Panc1 (cell line): Measurements from ENCODE around the gene PEAK3. TPM values are rescaled to one million over a fixed set of nuclear protein-coding genes. Genes with fewer than 3 reads are reported as not detected.

Source experiments
- ATAC-seq: fragments of 200-7000 bp; cut with Tn5 transposase; 2 replicates; pipeline ENCODE4 v1.9.1; 2020; ENCODE audit warnings: mild to moderate bottlenecking, moderate library complexity
- BruUV-seq: library from RNA; stranded (reverse); fragments of 400-500 nt; replicated peaks from 2 replicates; lab custom pipeline; 2021; lab: Mats Ljungman, UMichigan
- CTCF ChIA-PET: fragments of 300-600 bp; sonication (Branson Sonifier 250); formaldehyde crosslinking; loops from one replicate; lab custom pipeline; 2022; ENCODE audit warnings: antibody characterized with exemption; lab: Charles Lee
- POLR2A ChIA-PET: fragments of 300-600 bp; sonication (Branson Sonifier 250); formaldehyde crosslinking; loops from one replicate; lab custom pipeline; 2022; ENCODE audit warnings: antibody characterized with exemption; lab: Charles Lee
- DNase-seq: peaks from one replicate; pipeline ENCODE4 v3.0.0-alpha.2; 2010; ENCODE audit warnings: low read depth, low spot score
- H3K27ac ChIP-seq: 2 replicates; pipeline ENCODE4 v1.5.1; 2011; ENCODE audit warnings: mild to moderate bottlenecking, low read length, inconsistent platforms
- H3K27me3 ChIP-seq: fragments of 200-500 bp; sonication (Bioruptor generic); 2 replicates; pipeline ENCODE4 v1.6.0; 2014; ENCODE audit warnings: low read length, inconsistent platforms; ENCODE audit not compliant: control insufficient read depth, insufficient read depth
- H3K36me3 ChIP-seq: fragments of 200-500 bp; sonication (Bioruptor generic); 2 replicates; pipeline ENCODE4 v1.5.1; 2014; ENCODE audit warnings: inconsistent platforms, mild to moderate bottlenecking, low read length, moderate library complexity; ENCODE audit not compliant: control insufficient read depth, insufficient read depth
- H3K4me1 ChIP-seq: 2 replicates; pipeline ENCODE4 v1.5.1; 2011; ENCODE audit warnings: inconsistent platforms, mild to moderate bottlenecking, low read length, moderate library complexity; ENCODE audit not compliant: control insufficient read depth, insufficient read depth
- H3K4me3 ChIP-seq, 2 experiments: 2 replicates each; pipeline ENCODE4 v1.5.1; 2011 to 2012; ENCODE audit warnings: low read depth in 2 of 2, low read length in 2 of 2, mild to moderate bottlenecking in 2 of 2, inconsistent platforms in 1 of 2, moderate library complexity in 1 of 2
- H3K9me3 ChIP-seq: fragments of 200-500 bp; sonication (Bioruptor generic); 2 replicates; pipeline ENCODE4 v1.5.1; 2014; ENCODE audit warnings: low read depth, mild to moderate bottlenecking, inconsistent platforms, low read length, moderate library complexity; ENCODE audit not compliant: control insufficient read depth, insufficient read depth
- CTCF ChIP-seq: fragments of 450-650 bp; IDR thresholded peaks from 2 replicates; pipeline ENCODE4 v1.5.1; 2017; ENCODE audit warnings: mild to moderate bottlenecking
- POLR2AphosphoS5 ChIP-seq: IDR thresholded peaks from 2 replicates; pipeline ENCODE4 v1.6.1; 2012; ENCODE audit warnings: mild to moderate bottlenecking, low read depth, low read length, moderate library complexity
- REST ChIP-seq, 2 experiments: IDR thresholded peaks; 2 replicates each; pipeline ENCODE4 v1.6.1; 2011 to 2012; ENCODE audit warnings: low read depth in 2 of 2, control low read depth in 1 of 2, low read length in 1 of 2, mild to moderate bottlenecking in 1 of 2, moderate library complexity in 1 of 2; ENCODE audit not compliant: insufficient read depth in 1 of 2
- SIN3A ChIP-seq: IDR thresholded peaks from 2 replicates; pipeline ENCODE4 v1.6.1; 2012; ENCODE audit warnings: low read depth, mild to moderate bottlenecking, low read length, moderate library complexity, borderline replicate concordance; ENCODE audit not compliant: insufficient read depth
- TCF7L2 ChIP-seq: IDR thresholded peaks from 2 replicates; pipeline ENCODE4 v1.6.1; 2011; ENCODE audit warnings: mild to moderate bottlenecking, low read depth, low read length, inconsistent platforms
- in situ Hi-C: cut with HindIII; loops from 2 replicates; pipeline ENCODE4 v1.10.0; 2016; ENCODE audit warnings: low sequenced_read_pairs, low pct_unique_long_range_greater_than_20kb
- intact Hi-C: fragments of 100-400 bp; cut with micrococcal nuclease; formaldehyde crosslinking; loops from one replicate; pipeline ENCODE4 v1.10.0; 2022; ENCODE audit not compliant: unreplicated experiment
- total RNA-seq: library from RNA; stranded (reverse); gene quantifications from one replicate; pipeline ENCODE4 v1.2.1, GENCODE V29; 2021; ENCODE audit not compliant: unreplicated experiment

The PEAK3 gene
- total RNA-seq, 1 experiment from 2014 or later: not detected

- no peaks in the 10 kb centered on the region for H3K9me3 ChIP-seq
- H3K4me1 ChIP-seq: no peaks in the 10 kb centered on the region
- TF ChIP-seq TCF7L2 (no peak), POLR2AphosphoS5 (no peak), SIN3A (no peak), REST (IDR thresholded peaks at IDR 0.05; ENCODE audit: insufficient read depth in 1 of 2, low read depth in 2 of 2, low read length in 1 of 2) (no peak), CTCF (no peak)
- no peaks in the 10 kb centered on the region for H3K36me3 ChIP-seq
- intact Hi-C loops (no loop called here), in situ Hi-C loops (no loop called here)
- no TSS peak for BruUV-seq
- ChIA-PET POLR2A (no interaction called here), CTCF (no interaction called here)
- no peaks in the 10 kb centered on the region for H3K27me3 ChIP-seq
- DNase-seq (no peak), ATAC-seq (no peak)
- H3K27ac ChIP-seq: no peak overlapping the region
- no peak overlapping the region for H3K4me3 ChIP-seq
Measured at GRCh38 chr19:2259336-2259735, 22.6 kb downstream of the PEAK3 start.

GRCh38 chr19:2255982-2256685, 25.8 kb downstream of the PEAK3 start, which contains the start of gene JSRP1:
TSS of gene JSRP1 (minus strand) at chr19:2256417. CDS start at chr19:2255314, 1,103 bp downstream.
- TF ChIP-seq CTCF (no peak), REST (IDR thresholded peaks at IDR 0.05; ENCODE audit: insufficient read depth in 1 of 2, low read depth in 2 of 2, low read length in 1 of 2) (no peak), TCF7L2 (no peak), SIN3A (no peak), POLR2AphosphoS5 (no peak)
- ATAC-seq (no peak), DNase-seq (no peak)
- intact Hi-C loops: no loop called here
- BruUV-seq: no TSS peak
- Histone ChIP-seq H3K36me3 (no peaks in the 10 kb centered on the region), H3K4me3 (no peak within 1 kb of the TSS), H3K9me3 (no peaks in the 10 kb centered on the region), H3K27me3 (no peaks in the 10 kb centered on the region), H3K27ac (no peak within 1 kb of the TSS), H3K4me1 (no peaks in the 10 kb centered on the region)
- ChIA-PET POLR2A (no interaction called here), CTCF (no interaction called here)
- in situ Hi-C loops: no loop called here
